MM.1S (cell line): ENCODE results near the gene TMEM115.

Experiments
- EZH2 ChIP-seq: fragments of 300-600 bp; sonication (generic); optimal IDR thresholded peaks from 2 replicates; pipeline ENCODE3; 2017; ENCODE audit warnings: low read depth, mild to moderate bottlenecking, antibody characterized with exemption, low read length, mixed read lengths
- EZH2phosphoT487 ChIP-seq: fragments of 300-600 bp; sonication (generic); IDR thresholded peaks from 2 replicates; pipeline ENCODE4 v1.6.1; 2018; ENCODE audit warnings: antibody characterized with exemption, low read length
- TF ChIP-seq, protein P1 (sequence below): fragments of 300-600 bp; sonication (generic); IDR thresholded peaks from 2 replicates; pipeline ENCODE4 v1.5.1; 2016; ENCODE audit warnings: antibody characterized with exemption, low read length, mixed read lengths

DNA sequence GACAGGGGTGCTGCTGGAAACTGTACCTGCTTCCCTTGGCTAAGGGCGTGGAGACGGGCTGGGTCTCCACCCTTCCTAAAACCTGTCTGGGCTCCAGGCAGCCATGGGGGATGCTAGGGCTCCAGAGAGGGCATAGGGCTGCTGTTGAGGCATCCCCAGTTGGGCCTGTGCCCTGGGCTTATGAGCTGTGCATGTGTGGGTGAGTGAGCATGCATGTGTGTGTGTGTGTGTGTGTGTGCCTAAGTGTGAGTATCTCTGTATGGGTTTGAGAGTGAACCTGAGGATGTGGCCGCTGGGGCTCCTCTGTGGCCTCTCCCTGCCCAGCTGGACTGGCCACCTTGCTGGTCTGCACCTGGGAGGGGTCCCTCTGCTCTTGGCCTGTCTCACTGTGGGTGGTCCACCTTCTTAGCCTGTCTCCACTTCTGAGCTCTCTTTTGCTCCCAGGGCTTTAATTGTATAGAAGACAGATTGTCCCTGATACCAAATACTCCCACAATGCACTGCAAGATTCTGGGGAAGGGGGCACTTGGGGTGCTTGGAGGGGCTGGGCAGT lies 11.9 kb upstream of the TMEM115 start:
- TF ChIP-seq, protein P1, sequence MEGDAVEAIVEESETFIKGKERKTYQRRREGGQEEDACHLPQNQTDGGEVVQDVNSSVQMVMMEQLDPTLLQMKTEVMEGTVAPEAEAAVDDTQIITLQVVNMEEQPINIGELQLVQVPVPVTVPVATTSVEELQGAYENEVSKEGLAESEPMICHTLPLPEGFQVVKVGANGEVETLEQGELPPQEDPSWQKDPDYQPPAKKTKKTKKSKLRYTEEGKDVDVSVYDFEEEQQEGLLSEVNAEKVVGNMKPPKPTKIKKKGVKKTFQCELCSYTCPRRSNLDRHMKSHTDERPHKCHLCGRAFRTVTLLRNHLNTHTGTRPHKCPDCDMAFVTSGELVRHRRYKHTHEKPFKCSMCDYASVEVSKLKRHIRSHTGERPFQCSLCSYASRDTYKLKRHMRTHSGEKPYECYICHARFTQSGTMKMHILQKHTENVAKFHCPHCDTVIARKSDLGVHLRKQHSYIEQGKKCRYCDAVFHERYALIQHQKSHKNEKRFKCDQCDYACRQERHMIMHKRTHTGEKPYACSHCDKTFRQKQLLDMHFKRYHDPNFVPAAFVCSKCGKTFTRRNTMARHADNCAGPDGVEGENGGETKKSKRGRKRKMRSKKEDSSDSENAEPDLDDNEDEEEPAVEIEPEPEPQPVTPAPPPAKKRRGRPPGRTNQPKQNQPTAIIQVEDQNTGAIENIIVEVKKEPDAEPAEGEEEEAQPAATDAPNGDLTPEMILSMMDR = no peak
- TF ChIP-seq EZH2 (no peak), EZH2phosphoT487 (no peak)
